ENCODE data around the gene MAP1LC3B.

The MAP1LC3B gene

GRCh38 chr16:87432330-87432915 lies 40.3 kb downstream of the MAP1LC3B start:
- DNase-seq (ENCODE audit: low read depth), result no peak

- no peak for DNase-seq (ENCODE audit: low read depth)
Measured at GRCh38 chr16:87434146-87434667, 42.1 kb downstream of the MAP1LC3B start.

GRCh38 chr16:87435372-87436224 lies 43.5 kb downstream of the MAP1LC3B start:
- DNase-seq (ENCODE audit: low read depth), result no peak

DNA sequence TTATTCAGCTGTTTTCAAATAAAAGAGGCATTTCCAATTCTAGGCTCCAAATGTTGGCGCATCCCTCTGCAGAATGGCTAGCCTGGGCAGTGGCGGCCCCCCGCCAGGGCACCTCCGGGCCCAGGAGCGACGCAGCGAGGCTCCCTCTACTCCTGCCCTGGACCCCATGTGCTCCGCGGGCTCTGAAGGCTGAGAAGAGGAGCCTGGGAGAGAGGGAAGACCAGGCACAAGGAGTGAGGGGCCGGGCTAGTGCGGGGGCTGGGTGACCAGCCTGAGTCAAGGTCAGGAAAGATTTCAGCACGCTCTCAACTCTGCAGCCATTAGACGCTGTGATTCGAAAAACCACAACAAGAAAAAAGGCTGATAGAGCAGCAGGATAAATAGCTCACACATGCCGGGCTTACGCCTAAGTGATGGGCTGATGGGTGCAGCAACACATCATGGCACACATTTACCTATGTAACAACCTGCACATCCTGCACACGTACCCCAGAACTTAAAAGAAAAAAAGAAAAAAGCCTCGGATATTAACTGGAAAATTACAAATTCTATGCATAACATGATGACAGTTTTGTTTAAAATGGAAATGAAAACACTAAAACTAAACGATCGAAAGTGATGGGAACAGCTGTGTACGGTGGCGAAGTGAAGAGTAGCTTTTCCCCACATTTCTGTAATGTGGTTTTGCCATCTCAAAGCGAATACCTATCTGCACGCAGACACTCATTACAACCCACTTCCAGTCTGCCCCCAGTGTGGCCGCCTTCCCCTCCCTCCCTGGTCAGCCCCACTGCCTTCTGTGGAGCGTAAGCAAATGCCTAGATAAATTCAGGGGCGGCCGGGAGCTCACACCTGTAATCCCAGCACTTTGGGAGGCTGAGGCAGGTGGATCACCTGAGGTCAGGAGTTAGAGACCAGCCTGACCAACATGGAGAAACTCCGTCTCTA lies 44.4 kb downstream of the MAP1LC3B start:
- no peak for DNase-seq (ENCODE audit: low read depth)

DNA sequence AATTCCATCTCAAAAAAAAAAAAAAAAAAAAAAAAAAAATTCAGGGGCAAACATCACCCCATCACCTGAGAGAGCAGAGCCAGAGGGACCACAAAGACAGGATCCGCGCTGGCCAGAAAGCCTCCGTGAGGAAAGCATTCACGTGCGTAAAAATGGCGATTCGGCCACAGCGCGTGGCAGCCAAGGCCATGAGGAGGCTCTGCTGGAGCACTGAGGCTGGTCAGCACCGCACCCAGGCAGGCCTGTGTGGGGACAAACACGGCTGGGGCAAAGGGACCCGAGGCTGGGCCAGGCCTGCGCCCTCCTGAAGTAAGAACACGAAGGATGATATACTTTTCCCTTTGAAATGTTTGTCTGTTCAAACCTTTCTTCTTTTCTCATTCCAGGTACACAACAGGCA lies 45.2 kb downstream of the MAP1LC3B start:
- DNase-seq (ENCODE audit: low read depth), result no peak

DNA sequence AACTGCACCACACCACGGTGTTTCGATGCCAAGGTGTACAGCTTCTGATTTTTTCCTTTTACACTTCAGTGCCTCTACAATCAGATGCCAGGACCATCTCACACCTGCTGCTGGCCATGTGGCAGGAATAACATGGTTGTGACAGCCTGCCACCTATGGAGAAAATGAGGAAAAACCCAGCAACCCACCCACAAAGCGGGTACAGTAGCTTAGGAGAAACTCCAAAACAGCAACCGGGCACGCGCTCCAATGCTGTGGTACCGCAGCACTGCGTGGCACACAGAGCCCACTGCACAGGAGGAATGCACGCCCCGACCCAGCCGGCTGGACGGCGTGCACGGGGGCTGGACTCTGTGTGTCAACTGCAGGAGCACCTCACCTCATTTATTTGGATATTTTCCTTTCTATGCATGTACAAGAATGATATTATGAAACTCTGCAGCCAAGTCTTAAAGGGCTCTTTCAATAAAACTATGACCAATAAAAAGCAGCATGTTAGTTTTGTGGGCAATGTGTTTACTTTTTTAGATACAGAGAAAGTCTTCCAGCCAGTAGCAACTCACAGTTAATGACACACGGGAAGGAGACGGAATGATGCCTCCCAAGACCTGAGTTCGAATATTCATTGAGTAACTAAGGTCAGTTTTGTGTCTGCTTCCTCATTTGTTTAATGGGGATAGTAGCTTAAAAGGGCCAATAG lies 45.9 kb downstream of the MAP1LC3B start:
- no peak for DNase-seq (ENCODE audit: low read depth)

- no peak for DNase-seq (ENCODE audit: low read depth)
Measured at GRCh38 chr16:87438611-87438985, 46.5 kb downstream of the MAP1LC3B start.

- no peak for DNase-seq (ENCODE audit: low read depth)
Measured at GRCh38 chr16:87439926-87440325, 47.8 kb downstream of the MAP1LC3B start.

- DNase-seq (ENCODE audit: low read depth), result no peak
Measured at GRCh38 chr16:87441886-87442580, 49.9 kb downstream of the MAP1LC3B start.

DNA sequence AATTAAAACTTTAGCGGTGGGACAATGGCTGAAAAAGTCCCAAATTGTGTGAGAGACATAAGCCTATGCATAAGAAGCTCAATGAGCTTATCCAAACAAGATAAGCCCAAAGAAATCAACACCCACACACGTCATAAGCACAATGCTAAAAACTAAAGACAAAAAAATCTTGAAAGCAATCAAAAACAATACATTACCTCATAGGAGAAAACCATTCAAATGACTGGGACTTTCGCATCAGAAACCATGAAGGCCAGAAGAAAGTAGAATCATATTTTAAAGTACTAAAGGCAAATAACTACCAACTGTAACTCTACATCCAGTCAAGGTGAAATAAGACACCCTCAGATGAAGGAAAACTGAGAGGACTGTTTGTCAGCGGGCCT lies 50.4 kb downstream of the MAP1LC3B start:
- DNase-seq (ENCODE audit: low read depth), result no peak

GRCh38 chr16:87443016-87443415 lies 50.9 kb downstream of the MAP1LC3B start:
- DNase-seq (ENCODE audit: low read depth), result no peak

DNA sequence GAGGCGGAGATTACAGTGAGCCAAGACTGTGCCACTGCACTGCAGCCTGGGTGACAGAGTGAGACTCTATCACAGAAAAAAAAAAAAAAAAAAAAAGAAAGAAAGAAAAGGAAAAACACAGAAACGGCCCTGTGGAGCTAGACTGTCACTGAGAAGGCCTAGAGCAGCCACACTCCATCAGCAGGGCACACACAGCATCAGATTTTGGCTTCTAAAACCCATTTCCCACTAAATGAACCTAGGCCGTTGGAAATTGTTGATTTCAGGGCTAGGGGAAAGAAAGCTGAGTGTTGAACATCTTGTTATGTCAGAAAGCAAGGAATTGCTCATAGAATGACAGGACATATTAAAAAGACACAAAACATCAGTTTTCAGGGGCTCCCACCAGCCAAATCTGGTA lies 51.8 kb downstream of the MAP1LC3B start:
- no peak for DNase-seq (ENCODE audit: low read depth)

GRCh38 chr16:87445486-87445885 lies 53.4 kb downstream of the MAP1LC3B start:
- DNase-seq (ENCODE audit: low read depth), result no peak

- DNase-seq (ENCODE audit: low read depth), result no peak
Measured at GRCh38 chr16:87446479-87446878, 54.3 kb downstream of the MAP1LC3B start.

DNA sequence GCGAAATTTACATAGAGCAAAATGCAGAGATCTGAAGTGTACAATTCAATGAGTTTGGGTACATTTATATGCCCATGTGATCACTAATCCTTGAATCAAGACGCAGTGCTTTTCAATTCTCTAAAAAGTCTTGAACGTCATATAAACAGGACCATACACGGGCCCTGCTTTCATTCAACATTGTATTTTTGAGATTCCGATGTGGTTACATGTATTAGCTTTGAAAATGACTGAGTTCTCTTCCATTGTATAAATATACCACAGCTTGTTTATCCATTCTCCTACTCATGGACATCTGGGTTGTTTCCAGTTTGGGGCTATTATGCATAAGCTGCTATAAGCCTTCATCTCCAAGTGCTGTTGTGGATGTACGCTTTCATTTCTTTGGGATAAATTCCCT lies 55.2 kb downstream of the MAP1LC3B start:
- DNase-seq (ENCODE audit: low read depth), result no peak

- DNase-seq (ENCODE audit: low read depth), result no peak
Measured at GRCh38 chr16:87448866-87449265, 56.7 kb downstream of the MAP1LC3B start.

GRCh38 chr16:87451563-87452210 lies 59.6 kb downstream of the MAP1LC3B start:
- DNase-seq (ENCODE audit: low read depth), result no peak

- DNase-seq (ENCODE audit: low read depth), result no peak
Measured at GRCh38 chr16:87453326-87453725, 61.2 kb downstream of the MAP1LC3B start.

Measured in stimulated activated CD8-positive, alpha-beta memory T cell treated with anti-CD3 and anti-CD28 coated beads, Interleukin-7, amount 100 ng/mL, for 24 hours (primary cell).